Urinary bladder (tissue), 4 donors: ENCODE measurements around the gene BRPF1. TPM values are rescaled to one million over a fixed set of nuclear protein-coding genes. Genes with fewer than 3 reads are reported as not detected.

ENCODE experiments used
- DNase-seq: peaks from one replicate; pipeline ENCODE4 v3.0.0-alpha.2; 2015; ENCODE audit errors: extremely low spot score
- H3K27ac ChIP-seq: one replicate; pipeline ENCODE4 v1.5.1; 2013; ENCODE audit warnings: low read depth, mild to moderate bottlenecking, moderate library complexity
- H3K36me3 ChIP-seq: one replicate; pipeline ENCODE4 v1.6.1; 2013; ENCODE audit warnings: mild to moderate bottlenecking, moderate library complexity; ENCODE audit not compliant: insufficient read depth
- H3K4me1 ChIP-seq: one replicate; pipeline ENCODE4 v1.6.1; 2013; ENCODE audit warnings: mild to moderate bottlenecking, moderate library complexity; ENCODE audit not compliant: insufficient read depth
- H3K4me3 ChIP-seq: one replicate; pipeline ENCODE4 v1.5.1; 2013; ENCODE audit warnings: low read depth, low read length
- WGBS: extraction: QIAGEN DNeasy Blood & Tissue Kit; methylation state at CpG from one replicate; pipeline ENCODE4 v1.1.7; 2013; 5-methylcytosine and 5-hydroxymethylcytosine counted together
- polyA plus RNA-seq: library from polyadenylated mRNA; stranded (reverse); fragments of 200-250 nt; gene quantifications from one replicate; pipeline ENCODE4 v1.2.3, GENCODE V29; 2013
- total RNA-seq: library from RNA; depleted of rRNA; stranded (reverse); fragments of >200 nt; gene quantifications from one replicate; pipeline ENCODE4 v1.2.3, GENCODE V29; 2014
- donor health status: healthy with polysubstance abuse.
- donor health status: healthy.

BRPF1 gene
- total and polyA plus RNA-seq, 2 donors = 11.0 to 13.8 TPM

DNA sequence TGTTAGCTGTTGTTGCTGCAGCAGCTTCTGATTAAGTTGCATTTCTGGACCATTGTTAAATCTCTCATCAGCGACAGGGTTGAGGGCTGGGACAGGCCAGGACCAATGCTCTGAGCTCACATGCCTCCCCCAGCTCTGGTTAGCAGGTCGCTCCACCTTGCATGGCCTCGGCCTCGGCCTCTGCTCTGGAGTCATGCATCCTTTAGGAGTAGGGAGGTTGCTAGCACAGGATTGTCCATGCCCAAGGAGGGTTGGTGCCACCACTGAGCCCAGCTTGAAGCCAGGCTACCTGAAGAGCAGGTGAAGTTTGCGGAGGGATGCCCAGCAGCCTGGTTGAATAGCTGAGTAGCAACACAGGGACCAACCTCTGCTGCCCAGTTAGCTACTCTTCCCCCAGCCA lies 39.1 kb upstream of the BRPF1 start:
- Histone ChIP-seq H3K27ac (no peak overlapping the region), H3K4me1 (no peaks in the 10 kb centered on the region), H3K36me3 (peaks cover 9% of the 10 kb centered on the region), H3K4me3 (no peak overlapping the region)
- DNase-seq = no peak
- WGBS = 93% methylated on average over 5 of the region's 5 CpGs

DNA sequence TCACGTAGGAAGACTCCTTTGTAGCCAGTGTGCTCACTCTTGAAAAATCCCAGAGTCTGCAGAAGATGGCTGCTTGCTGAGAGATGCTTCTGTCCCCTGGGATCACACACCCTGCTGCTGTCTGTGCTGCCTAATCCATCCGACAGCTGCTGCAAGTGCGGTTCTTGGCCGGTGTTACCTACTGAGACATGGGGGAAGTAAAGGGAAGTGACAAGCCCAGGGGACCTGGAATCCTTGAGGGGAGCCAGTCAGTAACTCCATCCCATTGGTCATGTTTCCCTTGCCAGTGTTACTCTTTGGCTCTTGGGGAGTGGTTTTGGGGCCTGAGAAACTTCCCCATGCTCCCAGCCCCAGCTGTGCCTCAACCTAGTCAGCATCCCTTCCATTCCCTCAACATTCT lies 36.2 kb upstream of the BRPF1 start:
- no peak for DNase-seq
- no peak overlapping the region for H3K27ac ChIP-seq
- no peak overlapping the region for H3K4me3 ChIP-seq
- WGBS = 87% methylated on average over 4 of the region's 4 CpGs
- H3K4me1 ChIP-seq = no peaks in the 10 kb centered on the region
- H3K36me3 ChIP-seq = peaks cover 9% of the 10 kb centered on the region

DNA sequence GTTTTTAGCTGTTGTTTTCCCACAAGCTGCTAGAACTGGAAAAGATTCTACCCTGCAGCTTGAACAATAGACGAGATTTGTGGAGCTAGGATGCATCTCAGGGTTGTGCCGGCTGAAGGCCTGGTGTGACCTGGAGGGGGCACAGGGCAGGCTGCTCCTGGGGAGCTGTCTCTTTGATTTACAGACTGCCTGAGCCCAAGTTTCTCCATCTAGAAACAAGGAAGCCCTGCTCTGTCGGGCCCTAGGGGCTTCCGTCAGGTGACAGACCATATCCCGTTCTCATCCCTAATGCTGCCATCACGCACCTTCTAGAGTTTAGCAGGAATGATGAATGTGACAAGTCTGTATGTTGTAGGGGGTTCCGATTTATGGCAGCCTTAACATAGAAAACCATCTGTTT lies 35.8 kb upstream of the BRPF1 start:
- Histone ChIP-seq H3K36me3 (peaks cover 6% of the 10 kb centered on the region), H3K4me3 (no peak overlapping the region), H3K27ac (no peak overlapping the region), H3K4me1 (no peaks in the 10 kb centered on the region)
- WGBS = 90% methylated on average over 7 of the region's 7 CpGs
- DNase-seq = no peak

DNA sequence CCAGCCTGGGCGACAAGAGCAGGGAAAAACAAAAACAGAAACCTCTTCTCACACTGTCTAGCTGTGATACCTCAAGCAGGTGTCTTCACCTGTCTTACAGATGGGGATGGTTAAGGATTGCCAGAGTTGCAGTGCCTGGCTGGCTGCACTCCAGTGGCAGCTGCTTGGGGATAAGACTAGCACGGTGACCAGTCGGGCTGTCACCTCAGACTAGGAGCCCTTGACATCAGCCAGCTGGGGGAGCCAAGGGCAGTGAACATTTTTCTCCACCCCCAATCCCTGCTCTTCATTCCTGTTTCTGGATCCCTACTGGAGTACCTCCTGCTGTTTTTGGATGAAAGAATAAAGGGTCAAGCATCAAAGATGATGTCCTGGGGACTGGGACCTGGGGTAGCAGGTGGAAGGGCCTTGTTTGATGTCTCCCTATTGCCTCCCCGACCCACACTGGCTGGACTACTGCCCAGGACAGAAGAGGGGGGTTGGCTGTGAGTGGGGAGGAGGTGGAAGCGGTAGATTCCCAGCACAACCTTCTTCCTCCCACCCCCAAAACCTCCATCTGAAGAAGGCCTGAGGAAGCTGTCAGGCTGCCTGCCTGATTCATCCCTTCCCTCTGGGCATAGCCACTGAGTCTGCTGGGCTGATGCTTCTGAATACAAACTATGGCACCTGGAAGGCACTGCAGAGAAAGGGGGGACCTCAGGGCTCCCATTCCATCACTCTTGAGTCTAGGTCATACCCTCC lies 34.9 kb upstream of the BRPF1 start:
- peaks cover 4% of the 10 kb centered on the region for H3K36me3 ChIP-seq
- no peak overlapping the region for H3K4me3 ChIP-seq
- WGBS = 56% methylated on average over 5 of the region's 5 CpGs
- DNase-seq = no peak
- H3K27ac ChIP-seq = no peak overlapping the region
- no peaks in the 10 kb centered on the region for H3K4me1 ChIP-seq

DNA sequence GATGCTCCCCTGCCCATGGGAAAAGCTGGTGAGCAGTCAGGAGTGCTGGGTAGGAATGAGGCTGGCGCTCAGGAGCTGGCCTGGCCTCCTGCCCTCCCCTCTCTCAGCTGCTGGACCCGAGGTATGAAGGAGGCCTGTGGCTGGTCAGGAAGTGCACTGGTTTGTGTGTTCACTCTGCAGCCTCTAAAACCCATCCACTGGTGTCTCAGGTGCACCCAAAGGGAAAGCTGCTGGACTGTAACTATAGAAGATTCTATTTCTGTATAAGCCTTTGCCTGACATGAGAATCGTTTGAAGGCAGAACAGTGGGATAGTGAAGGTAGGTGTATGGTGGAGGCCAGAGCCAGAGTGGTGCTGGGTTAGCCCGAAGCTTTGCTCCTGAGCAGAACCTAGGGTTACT lies 33.6 kb upstream of the BRPF1 start:
- WGBS = 90% methylated on average over 4 of the region's 4 CpGs
- no peaks in the 10 kb centered on the region for H3K4me1 ChIP-seq

DNA sequence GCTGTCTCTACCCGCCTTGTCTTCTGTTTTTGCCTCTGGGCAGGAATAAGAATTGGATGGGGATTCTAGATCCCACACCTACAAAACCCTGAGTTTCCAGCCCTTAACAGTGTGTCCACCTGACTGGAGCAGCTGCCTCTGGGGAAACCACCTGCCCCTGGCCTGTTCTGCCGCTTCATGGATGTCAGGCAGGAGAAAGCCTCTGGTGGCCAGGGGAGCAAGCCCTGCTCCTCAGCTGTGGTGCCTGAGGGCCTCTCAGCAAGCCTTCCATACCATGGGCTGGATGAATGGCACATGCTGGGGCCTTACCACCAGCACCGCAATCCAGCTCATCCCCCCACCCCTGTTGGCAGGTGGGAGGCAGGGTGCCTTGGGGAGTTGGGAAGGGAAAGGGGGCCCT lies 33.2 kb upstream of the BRPF1 start:
- H3K4me3 ChIP-seq = no peak overlapping the region
- H3K4me1 ChIP-seq = no peaks in the 10 kb centered on the region
- no peak overlapping the region for H3K27ac ChIP-seq
- H3K36me3 ChIP-seq = peaks cover 3% of the 10 kb centered on the region
- 96% methylated on average over 3 of the region's 3 CpGs for WGBS
- no peak for DNase-seq

More for the DNA sequence above, 33.6 kb upstream of the BRPF1 start:
- Histone ChIP-seq H3K4me3 (no peak overlapping the region), H3K36me3 (peaks cover 3% of the 10 kb centered on the region), H3K27ac (no peak overlapping the region)
- no peak for DNase-seq

DNA sequence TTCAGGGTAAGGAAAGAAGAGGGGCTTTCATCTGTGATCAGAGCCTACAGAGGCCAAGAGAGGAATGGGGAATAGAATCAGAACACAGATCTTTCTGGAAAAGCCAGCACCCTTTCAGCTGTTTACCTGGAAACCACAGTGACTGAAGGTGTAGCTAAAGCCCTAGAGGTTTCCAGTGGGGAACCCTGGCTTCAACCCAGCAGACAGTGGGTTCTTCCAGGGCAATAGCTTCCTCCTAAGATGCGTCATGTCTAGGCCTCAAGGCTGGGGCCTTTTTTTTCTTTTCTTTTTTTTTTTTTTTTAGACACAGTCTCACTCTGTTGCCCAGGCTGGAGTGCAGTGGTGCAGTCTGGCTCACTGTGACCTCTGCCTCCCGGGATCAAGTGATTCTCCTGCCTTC lies 31.0 kb upstream of the BRPF1 start:
- no peak for DNase-seq
- Histone ChIP-seq H3K4me3 (no peak overlapping the region), H3K4me1 (no peaks in the 10 kb centered on the region), H3K36me3 (peaks cover 3% of the 10 kb centered on the region), H3K27ac (no peak overlapping the region)
- 85% methylated on average over 2 of the region's 2 CpGs for WGBS

DNA sequence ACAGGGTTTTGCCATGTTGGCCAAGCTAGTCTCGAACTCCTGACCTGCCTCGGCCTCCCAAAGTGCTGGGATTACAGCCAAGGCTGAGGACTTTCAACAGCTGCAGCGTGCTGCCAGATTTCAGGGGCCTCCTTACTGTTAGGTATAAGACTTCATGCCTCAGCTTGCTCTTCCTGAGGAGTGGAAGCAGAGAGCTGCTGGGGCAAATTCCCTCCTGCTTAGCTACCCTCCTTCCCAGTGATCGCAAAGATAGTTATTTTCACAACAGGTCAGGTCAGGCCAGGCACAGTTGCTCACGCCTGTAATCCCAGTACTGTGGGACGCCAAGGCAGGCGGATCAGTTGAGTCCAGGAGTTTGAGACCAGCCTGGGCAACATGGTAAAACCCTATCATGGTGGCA lies 30.5 kb upstream of the BRPF1 start:
- no peaks in the 10 kb centered on the region for H3K4me1 ChIP-seq
- H3K4me3 ChIP-seq = no peak overlapping the region
- H3K36me3 ChIP-seq = peaks cover 3% of the 10 kb centered on the region
- no peak overlapping the region for H3K27ac ChIP-seq
- WGBS = 82% methylated on average over 7 of the region's 7 CpGs
- no peak for DNase-seq

DNA sequence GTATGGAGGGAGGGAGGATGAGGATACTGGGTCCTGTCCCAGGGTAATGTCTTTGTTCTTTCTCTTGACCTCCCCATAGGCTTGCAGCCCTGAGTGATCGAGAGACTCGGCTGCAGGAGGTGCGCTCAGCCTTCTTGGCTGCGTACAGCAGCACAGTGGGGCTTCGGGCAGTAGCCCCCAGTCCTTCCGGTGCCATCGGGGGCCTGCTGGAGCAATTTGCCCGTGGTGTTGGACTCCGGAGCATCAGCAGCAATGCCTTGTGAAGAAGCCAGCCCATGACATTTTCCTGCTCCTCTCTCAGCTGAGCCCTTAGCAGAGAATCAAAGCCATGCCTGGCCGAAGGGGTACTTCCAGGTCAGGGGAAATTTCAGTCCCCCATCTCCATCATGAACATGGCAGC lies 29.8 kb upstream of the BRPF1 start:
- WGBS = 96% methylated on average over 10 of the region's 10 CpGs
- H3K27ac ChIP-seq = no peak overlapping the region
- H3K36me3 ChIP-seq = peaks cover 3% of the 10 kb centered on the region
- H3K4me1 ChIP-seq = no peaks in the 10 kb centered on the region
- no peak for DNase-seq
- H3K4me3 ChIP-seq = no peak overlapping the region

DNA sequence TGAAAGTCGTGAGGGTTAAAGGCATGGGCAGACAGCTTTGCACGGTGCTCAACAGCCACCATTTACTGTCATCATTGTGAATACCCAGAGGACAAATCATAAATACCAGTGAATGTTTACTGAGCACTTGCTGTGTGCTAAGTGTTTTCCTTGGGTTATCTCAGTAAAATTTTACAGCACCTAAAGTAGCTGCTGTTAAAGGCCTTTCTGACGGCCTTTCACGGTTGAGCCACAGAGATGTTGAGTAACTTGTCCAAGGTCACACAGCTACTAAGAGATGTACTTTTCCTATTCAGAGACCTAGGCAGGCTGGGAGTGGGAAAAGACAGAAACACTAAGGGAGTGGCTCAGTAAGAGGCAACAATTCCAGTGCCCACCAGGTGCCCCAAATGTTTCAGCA lies 28.3 kb upstream of the BRPF1 start:
- 82% methylated on average over 4 of the region's 4 CpGs for WGBS
- Histone ChIP-seq H3K4me1 (no peaks in the 10 kb centered on the region), H3K36me3 (no peaks in the 10 kb centered on the region), H3K4me3 (no peak overlapping the region), H3K27ac (no peak overlapping the region)
- DNase-seq = no peak

DNA sequence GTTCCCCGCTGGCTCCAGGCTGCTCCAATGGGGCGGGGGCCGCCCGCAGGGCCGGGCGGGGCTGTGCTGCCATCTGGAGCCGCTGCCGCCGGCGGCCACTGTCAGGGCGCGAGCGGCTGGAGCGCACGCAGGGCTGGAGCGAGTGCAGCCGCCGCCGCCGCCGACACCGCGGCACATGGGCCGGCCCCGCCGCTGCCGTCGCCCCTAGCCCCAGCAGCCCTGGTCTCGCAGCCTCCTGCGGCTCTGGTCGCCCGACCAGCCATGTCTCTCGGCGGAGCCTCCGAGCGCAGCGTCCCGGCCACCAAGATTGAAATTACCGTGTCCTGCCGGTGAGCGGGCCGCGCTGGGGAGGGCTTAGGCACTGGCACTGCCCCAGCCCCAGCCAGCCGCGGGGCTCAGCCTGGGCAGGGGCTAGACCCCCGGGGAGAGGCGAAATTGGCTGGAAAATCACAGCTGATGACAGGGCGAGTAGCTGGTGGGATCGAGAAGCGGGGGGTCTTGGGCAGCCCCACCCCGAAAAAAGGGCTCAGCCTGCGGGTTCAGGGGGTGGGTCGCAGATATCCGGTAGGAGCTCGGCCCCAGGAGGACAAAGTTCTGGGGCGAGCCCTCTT lies 27.7 kb upstream of the BRPF1 start, which contains the start of gene CPNE9:
CPNE9 (plus strand) TSS at position 98 of the 611 bp plus-strand sequence; CDS start at position 262, 164 bp downstream.
- no peaks in the 10 kb centered on the region for H3K4me1 ChIP-seq
- H3K27ac ChIP-seq = no peak within 1 kb of the TSS
- H3K4me3 ChIP-seq = no peak within 1 kb of the TSS
- WGBS = 2% methylated on average over 56 of the region's 56 CpGs
- no peaks in the 10 kb centered on the region for H3K36me3 ChIP-seq
- DNase-seq = no peak

DNA sequence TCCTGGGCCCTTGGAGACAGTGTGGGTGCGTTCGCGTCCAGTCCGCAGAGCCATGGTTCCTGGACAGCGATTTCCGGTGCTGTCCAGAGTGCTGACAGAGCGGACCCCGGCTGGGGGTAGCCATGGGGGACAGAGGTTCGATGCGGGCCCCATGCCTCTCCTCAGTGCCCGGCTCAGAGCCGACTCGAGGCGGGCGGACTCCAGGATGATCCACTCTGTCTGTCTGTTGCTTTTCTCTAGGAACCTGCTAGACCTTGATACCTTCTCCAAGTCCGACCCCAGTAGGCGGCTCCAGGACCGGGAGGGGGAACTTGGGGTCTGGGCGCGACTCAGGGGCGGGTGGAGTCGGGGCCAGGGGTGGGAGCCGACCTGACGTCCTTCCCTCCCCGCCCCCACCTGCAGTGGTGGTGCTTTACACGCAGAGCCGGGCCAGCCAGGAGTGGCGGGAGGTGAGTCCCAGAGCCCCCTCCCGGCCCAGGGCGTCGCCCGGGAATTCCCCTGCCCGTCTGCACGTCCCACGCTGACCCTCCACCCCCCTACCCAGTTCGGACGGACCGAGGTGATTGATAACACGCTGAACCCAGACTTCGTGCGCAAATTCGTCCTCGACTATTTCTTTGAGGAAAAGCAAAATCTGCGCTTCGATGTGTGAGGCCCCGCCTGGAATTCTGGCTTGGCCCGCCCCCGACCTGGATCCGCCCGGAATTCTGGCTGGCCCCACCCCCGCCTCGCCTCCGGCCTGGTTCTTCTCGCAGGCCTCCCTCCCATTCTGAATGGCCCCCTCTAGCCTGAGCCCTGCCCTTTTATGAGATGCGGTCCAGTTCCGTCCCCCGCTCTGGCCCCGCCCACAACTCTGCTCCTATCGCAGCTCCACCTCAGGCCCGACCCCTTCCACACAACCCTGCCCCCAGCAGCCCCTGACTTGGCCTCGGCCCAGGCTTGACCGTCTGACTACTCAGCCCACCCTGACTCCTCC lies 26.9 kb upstream of the BRPF1 start:
- Histone ChIP-seq H3K4me3 (no peak overlapping the region), H3K27ac (no peak overlapping the region), H3K4me1 (no peaks in the 10 kb centered on the region), H3K36me3 (no peaks in the 10 kb centered on the region)
- no peak for DNase-seq
- under 1% methylated on average over 62 of the region's 62 CpGs for WGBS

DNA sequence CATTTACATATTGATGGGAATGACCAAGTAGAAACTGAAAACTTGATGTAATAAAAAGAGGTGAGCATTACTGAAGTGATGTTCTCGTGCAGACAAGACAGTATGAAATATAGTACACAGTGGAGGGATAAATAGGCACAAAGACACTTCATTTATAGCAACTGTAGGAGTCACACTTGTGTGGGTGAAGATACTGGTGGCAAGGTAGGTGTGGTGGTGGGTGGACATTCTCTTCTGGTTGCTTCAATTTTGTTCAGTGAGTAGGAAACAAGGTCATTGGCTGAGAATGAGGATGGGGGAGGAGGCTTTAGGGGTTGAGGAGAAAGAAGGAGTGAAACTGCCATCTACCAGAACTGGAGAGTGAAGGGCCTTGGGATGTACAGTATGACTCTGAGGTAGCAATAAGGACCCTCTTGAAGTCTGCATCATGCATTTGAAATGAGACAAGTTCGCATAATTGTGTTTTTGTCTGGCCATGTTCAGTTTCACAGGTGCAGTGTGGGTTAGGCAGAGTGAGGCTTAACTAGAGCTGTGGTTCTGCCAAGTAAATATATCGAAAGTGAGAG lies 21.3 kb upstream of the BRPF1 start:
- H3K4me1 ChIP-seq = no peaks in the 10 kb centered on the region
- no peak overlapping the region for H3K4me3 ChIP-seq
- no peaks in the 10 kb centered on the region for H3K36me3 ChIP-seq
- no peak overlapping the region for H3K27ac ChIP-seq
- WGBS = 81% methylated on average over 3 of the region's 3 CpGs
- no peak for DNase-seq
